Measurements from ENCODE around the gene PRAMEF1.

PRAMEF1 gene

DNA sequence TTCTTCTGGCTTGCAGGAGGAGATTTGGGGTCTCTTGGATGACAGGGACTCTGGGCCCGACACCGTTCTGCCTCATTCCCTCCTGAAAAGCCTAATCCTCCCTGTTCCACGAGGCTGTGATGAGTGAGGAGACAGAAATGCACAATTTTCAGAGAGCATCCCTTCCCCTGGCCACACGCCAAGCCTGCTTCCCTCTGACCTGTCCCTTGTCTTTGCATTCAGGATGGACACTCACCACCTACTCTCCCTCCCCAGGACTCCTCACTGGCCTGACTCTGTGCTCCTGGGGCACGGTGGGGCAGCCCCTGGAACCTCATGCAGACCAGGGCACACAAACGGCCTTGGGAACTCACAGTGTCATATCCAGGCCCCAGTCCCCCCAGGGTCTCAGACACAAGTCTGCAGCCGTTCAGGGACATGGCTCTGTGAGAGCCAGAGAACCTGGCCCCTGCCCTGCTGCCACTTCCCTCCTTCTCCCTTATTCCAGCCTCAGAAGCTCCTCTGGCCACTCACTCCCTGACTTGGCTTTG, 21.2 kb upstream of the PRAMEF1 start:
- TF ChIP-seq, protein P1, sequence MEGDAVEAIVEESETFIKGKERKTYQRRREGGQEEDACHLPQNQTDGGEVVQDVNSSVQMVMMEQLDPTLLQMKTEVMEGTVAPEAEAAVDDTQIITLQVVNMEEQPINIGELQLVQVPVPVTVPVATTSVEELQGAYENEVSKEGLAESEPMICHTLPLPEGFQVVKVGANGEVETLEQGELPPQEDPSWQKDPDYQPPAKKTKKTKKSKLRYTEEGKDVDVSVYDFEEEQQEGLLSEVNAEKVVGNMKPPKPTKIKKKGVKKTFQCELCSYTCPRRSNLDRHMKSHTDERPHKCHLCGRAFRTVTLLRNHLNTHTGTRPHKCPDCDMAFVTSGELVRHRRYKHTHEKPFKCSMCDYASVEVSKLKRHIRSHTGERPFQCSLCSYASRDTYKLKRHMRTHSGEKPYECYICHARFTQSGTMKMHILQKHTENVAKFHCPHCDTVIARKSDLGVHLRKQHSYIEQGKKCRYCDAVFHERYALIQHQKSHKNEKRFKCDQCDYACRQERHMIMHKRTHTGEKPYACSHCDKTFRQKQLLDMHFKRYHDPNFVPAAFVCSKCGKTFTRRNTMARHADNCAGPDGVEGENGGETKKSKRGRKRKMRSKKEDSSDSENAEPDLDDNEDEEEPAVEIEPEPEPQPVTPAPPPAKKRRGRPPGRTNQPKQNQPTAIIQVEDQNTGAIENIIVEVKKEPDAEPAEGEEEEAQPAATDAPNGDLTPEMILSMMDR (IDR thresholded peaks at IDR 0.05) = no peak

DNA sequence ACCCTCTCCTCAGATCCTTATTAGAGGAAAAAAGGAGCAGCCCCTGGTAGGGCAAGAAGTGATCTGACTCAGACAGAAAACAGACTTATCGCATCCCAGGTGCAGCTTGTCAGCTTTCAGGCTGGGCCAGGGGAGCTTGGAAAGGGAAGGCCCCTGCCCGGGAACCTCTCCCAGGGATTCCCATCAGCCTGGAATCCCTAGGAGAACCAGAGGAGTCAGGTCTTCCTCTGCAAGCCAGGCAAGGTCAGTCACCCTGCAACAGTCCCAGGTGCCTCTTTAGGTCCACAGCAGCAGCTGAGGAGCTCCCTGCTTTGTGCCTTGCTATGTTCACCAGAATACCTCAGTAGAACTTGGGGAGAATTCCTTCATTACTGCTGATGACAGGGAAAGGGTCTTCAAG, 20.6 kb upstream of the PRAMEF1 start:
- TF ChIP-seq, protein P1 (IDR thresholded peaks at IDR 0.05) = no peak

DNA sequence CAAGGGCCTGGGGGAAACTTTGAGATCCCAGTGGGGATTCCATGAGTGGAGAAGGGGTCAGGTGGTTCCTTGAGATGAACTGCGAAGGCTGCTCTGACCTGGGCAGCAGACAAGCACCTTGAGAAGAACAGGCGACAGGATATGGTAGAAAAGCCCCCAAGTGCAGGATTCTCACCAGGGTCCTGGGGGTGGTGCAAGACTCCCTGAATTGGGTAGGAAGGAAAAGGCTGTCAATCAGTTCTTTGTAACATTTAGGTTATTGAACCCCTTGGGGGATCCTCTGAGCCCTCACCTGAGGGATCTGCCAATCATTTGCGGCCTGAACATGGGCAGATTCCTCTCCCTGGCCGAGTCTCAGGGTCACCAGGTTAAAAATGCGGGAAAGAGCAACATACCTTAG, 20.0 kb upstream of the PRAMEF1 start:
- TF ChIP-seq, protein P1 (IDR thresholded peaks at IDR 0.05) = no peak

DNA sequence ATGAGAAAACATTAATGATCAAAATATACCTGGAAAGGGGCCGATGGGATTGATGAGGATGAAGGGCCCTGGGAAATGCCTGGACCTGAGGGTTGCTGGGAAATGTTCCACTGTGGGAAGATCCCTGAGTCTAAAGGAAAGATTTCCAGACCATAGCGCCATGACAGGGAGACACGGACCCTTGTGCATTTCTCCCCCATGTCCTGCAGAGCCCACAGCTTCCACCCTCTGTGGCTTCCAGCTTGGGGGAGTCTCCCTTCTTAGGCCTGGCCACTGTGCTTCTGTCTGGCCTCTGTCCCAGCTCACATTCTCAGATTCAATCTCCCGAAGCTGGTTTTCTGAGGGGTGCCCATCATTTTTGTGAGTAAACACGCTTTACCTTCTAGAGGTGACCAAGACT, 18.7 kb upstream of the PRAMEF1 start:
- TF ChIP-seq, protein P1 (IDR thresholded peaks at IDR 0.05) = no peak

DNA sequence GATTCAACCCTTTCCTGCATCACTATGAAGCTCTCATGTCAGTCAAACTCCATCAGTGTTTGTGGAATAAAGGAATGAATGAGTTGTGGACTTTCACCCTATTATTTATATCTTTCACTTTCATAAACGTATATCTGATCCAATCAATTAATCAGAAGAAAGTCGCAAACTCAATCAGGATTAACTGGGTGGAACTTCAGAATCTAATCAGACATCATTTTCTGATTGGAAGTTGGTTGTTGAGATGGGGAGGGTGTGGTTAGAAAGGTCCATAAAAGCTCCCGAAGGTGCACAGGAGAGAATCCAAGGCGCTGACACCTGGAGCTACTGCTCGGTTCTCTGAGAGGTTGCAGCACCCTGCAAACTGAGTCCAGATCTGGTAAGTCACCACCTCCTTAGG, 17.8 kb upstream of the PRAMEF1 start, which contains the start of gene PRAMEF12:
TSS of gene PRAMEF12 (plus strand) at position 301 of the 400 bp plus-strand sequence. CDS start 1,130 bp downstream, outside the sequence.
- TF ChIP-seq, protein P1 (IDR thresholded peaks at IDR 0.05) = no peak

DNA sequence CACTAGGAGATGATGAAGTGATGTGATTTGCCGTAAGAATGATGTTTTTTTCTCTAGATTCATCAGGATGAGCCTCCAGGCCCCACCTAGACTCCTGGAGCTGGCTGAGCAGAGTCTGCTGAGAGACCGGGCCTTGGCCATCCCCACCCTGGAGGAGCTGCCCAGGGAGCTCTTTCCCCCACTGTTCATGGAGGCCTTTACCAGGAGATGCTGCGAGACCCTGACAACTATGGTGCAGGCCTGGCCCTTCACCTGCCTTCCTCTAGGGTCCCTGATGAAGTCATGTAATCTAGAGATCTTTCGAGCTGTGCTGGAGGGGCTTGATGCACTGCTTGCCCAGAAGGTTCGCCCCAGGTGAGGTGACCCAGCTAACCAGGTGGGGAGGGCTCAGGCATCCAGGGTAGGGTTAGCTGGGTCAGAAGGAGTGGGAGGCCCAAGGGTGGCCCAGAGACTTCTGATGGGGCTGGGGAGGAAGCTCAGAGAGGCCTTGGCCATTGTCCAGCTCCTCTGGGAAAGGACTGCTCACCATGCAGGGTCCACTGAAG, 16.3 kb upstream of the PRAMEF1 start:
- TF ChIP-seq, protein P1 (IDR thresholded peaks at IDR 0.05) = no peak

DNA sequence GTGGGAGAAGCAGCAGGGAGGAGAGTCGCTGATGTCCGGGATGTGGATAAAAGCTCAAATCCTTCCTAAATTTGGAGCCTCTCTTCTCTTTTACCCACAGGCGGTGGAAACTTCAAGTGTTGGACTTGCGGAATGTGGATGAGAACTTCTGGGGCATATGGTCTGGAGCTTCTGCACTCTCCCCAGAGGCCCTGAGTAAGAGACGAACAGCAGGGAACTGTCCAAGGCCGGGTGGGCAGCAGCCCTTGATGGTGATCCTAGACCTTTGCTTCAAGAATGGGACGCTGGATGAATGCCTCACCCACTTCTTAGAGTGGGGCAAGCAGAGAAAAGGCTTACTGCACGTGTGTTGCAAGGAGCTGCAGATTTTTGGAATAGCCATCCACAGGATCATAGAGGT, 15.8 kb upstream of the PRAMEF1 start:
- TF ChIP-seq, protein P1 (IDR thresholded peaks at IDR 0.05) = no peak

All from LNCAP (cell line).